GM13976 (cell line): Measurements from ENCODE around the gene MVB12B.

Experiments
- DNase-seq: peaks from one replicate; pipeline ENCODE4 v3.0.0; 2012; ENCODE audit warnings: low spot score
- in situ Hi-C: fragments of 300-500 bp; cut with MboI; formaldehyde crosslinking; loops from one replicate; pipeline ENCODE4 v1.12.0; 2022; ENCODE audit warnings: low sequenced_read_pairs, mixed read lengths, inconsistent platforms; ENCODE audit not compliant: unreplicated experiment
- TF ChIP-seq, protein P1 (sequence below): IDR thresholded peaks from 2 replicates; pipeline ENCODE4 v1.5.1; 2012; ENCODE audit warnings: borderline replicate concordance, mild to moderate bottlenecking; ENCODE audit not compliant: insufficient read depth; ENCODE audit errors: extremely low read depth, missing control alignments, control extremely low read depth

MVB12B gene

GRCh38 chr9:126379661-126380360, 53.2 kb downstream of the MVB12B start:
- in situ Hi-C loops = no loop called here
- TF ChIP-seq, protein P1, sequence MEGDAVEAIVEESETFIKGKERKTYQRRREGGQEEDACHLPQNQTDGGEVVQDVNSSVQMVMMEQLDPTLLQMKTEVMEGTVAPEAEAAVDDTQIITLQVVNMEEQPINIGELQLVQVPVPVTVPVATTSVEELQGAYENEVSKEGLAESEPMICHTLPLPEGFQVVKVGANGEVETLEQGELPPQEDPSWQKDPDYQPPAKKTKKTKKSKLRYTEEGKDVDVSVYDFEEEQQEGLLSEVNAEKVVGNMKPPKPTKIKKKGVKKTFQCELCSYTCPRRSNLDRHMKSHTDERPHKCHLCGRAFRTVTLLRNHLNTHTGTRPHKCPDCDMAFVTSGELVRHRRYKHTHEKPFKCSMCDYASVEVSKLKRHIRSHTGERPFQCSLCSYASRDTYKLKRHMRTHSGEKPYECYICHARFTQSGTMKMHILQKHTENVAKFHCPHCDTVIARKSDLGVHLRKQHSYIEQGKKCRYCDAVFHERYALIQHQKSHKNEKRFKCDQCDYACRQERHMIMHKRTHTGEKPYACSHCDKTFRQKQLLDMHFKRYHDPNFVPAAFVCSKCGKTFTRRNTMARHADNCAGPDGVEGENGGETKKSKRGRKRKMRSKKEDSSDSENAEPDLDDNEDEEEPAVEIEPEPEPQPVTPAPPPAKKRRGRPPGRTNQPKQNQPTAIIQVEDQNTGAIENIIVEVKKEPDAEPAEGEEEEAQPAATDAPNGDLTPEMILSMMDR = no peak
- no peak for DNase-seq

DNA sequence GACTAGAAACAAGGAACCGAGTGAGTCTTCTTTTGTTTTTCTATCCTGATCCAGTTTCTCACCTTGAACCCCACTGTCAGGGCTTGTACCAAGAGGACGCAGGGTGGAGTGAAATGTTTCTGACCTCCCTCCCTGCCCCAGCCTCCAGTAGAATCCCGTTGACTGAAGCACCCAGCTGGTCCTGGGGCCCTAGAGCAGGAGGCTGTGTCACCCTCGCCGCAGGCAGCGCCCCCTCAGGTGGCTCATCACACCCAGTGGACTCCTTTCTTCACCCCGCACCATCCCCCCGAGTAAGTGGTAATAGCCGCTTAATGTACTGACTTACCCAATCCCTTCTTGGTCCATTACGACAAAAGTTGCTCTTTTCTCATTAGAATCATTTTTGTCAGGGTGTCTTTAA, 53.8 kb downstream of the MVB12B start:
- in situ Hi-C loops = no loop called here
- no peak for DNase-seq
- TF ChIP-seq, protein P1 = no peak

GRCh38 chr9:126381195-126381594, 54.6 kb downstream of the MVB12B start:
- TF ChIP-seq, protein P1 = no peak
- DNase-seq = no peak
- in situ Hi-C loops = no loop called here

GRCh38 chr9:126383406-126384046, 56.9 kb downstream of the MVB12B start:
- TF ChIP-seq, protein P1 = no peak
- in situ Hi-C loops = no loop called here

DNA sequence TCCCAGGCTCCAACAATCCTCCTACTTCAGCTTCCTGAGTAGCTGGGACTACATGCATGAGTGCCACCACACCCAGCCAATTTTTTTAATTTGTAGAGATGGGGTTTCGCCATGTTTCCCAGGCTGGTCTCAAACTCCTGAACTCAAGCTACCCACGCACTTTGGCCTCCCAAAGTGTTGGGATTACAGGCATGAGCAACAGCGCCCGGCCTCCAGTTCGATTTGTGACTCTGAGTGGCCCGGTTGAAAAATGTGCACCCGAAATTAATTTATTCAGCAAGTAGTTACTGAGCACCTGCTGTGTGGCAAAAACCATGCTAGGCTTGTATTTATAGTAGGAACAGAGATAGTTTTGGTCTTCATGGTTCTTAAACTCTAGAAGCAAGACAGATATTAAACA, 58.3 kb downstream of the MVB12B start:
- DNase-seq = no peak
- in situ Hi-C loops = no loop called here
- TF ChIP-seq, protein P1 = no peak

More at GRCh38 chr9:126383406-126384046, 56.9 kb downstream of the MVB12B start:
- no peak for DNase-seq

GRCh38 chr9:126386088-126386487, 59.5 kb downstream of the MVB12B start:
- TF ChIP-seq, protein P1 = no peak
- in situ Hi-C loops = no loop called here
- DNase-seq = no peak

DNA sequence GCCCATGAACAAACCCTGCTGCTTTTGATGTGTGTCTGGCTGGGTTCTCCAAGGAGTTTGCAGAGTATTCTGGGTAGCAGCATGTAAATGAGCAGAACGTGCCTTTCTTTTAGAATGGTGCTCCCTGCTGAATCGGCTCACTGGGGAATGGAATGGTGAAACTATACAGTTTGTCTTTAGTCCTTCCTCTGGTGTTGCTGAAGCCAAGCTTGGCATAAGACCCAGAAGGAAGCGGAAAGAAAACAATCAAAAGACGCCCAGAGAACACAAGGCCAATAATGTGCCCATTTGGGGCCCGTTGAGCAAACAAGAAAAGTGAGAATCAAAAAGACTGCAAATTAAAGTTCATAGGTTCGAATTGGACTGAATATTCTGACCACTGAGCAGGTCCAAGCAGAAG, 60.1 kb downstream of the MVB12B start:
- DNase-seq = no peak
- TF ChIP-seq, protein P1 = no peak
- in situ Hi-C loops = no loop called here
